NCI-H2171 treated with DMSO at 0.1 percent for 48 hours (cell line): ENCODE results near the gene TPTE2.
"Not testable (repeated sequence)": the region's sequence is repeated elsewhere in the genome, so short reads cannot be mapped to it uniquely, and the experiment has no call there.

Experiments
- DNase-seq: peaks from one replicate; lab custom pipeline; 2025; lab: John Stamatoyannopoulos, UW

Gene TPTE2

DNA sequence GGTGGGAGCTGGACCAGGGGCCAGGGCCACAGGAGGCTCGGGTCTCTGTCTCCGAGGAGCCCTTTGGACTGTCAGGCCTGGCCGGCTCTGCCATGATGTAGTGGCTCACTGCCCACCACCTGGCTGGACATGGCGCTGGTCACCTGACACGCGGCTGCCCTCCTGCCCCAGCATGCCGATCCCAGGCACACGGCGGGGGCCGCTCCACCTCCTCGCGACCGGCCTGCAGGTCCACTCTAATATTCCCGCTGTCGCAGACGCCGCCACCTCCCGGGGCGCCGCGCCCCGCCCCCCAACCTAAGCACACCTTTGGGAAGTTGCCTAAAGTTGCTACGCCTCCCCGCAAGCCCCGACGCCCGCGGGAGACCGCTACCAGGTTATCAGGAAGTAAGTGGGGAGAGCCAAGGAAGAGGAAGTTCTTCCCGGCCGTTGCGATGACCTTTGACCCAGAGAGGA lies at the start of gene TPTE2:
TPTE2 (minus strand) TSS at position 406 of the 456 bp plus-strand sequence. CDS start 58,298 bp downstream, outside the sequence.
- DNase-seq, result not testable (repeated sequence)

DNA sequence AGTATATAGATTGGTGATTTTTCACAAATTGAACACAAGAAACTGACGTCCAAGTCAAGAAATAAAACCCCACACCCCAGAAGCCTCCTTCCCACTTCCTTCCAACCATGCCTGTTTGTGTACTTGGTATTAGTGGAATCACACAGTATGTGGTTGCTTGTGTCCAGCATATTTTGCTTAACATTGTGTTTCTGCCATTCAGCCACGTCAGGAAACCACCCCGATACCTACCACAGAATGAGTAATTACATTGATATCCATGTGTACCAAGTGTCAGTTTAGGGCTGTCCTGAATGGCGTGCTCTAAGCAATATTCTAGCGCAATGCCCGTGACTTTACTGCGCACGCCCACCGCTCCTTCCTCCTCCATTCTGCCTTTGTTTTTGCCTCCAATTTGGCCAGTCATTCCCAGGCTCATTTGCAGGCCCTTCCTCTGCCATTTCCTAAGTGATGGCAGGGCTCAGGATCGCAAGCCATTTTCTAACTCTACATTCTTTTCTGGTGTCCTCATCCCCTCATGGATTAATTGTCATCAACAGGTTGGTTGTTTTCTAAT lies 46.3 kb upstream of the TPTE2 start:
- DNase-seq, result no peak

DNA sequence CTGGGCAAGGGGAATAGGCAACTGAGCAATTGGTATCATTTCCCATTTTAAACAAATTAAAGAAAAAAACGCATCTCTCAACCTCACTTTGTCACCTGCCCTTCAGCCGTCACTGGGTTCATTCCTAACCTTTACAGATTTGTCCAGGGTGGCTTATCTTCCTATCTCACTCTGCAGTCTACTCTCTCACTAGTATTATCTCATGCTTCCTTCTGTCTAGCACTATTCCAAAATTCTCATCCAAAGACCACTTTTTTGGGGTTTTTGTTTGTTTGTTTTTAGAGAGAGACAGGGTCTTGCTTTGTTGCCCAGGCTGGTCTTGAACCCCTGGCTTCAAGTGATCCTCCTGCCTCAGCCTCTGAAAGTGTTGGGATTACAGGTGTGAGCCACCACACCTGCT lies 45.4 kb upstream of the TPTE2 start:
- no peak for DNase-seq

DNA sequence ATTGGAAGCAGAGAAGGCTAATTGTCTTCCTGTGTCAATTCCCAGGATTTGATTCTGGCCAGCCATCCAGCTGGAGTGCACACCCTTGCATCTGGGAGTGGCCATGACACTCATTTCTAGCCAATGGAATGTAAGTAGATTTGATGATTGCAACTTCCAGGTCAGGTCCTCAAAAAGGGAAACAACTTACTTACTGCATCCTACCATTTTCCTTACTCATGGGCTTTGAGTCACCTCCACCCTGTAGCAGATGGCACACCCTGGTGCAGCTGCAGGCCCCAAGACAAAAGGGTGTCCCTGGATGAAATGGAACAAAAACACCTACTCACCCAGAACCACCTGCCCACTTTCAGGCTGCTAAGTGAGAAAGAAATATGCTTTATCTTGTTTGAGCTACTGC lies 44.8 kb upstream of the TPTE2 start:
- peak; percentile 7 for DNase-seq

DNA sequence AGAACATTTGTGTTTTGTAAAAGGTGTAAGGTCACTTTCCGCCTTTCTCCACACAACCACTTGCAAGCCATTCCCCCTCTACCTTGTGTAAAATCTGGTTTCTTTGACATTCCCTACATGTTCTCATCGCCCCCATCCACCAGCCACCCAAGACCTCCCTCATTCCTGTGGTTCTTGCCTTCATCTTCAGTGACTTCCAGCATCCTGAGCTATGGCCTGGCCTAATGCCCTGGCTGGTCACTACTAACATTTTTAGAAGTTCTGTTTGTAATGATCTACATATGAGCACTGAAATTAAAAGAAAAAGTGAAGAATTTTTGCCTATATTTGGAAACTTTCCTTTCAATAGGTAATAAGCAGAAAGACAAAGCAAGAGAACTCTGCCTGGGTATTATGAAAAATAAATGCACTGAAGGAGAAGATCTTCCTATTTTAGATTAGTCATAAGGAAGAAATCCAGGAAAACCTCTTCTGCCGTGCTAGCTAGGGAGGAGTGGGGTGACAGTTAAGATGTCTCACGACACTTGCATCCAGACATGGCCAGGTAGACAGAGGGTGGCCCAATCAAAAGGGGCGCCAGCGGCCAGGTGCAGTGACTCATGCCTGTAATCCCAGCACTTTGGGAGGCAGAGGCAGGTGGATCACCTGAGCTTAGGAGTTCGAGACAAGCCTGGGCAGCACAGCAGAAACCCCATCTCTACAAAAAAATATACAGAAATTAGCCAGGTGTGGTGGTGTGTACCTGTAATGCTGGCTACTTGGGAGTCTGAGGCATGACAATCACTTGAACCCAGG lies 44.0 kb upstream of the TPTE2 start:
- DNase-seq, result no peak

DNA sequence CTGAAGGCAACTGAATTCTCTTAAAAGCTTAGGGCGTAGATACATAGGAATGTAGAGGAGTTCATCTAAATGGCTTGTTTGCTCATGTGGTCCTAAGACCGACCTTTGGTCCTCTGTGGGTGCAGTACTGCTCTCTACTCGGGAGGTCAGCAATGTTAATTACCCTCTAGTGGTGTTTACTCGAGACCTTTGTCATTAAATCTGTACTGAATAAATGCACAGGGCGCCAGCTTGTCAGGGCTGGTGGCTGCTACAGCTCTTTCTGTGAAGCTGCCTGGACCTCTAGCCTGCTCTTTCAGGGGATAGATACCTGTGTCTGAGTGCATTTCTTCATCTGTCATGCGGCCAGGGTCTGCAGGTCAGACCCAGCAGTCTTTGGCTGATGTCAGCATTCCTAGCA lies 43.0 kb upstream of the TPTE2 start:
- DNase-seq, result no peak

DNA sequence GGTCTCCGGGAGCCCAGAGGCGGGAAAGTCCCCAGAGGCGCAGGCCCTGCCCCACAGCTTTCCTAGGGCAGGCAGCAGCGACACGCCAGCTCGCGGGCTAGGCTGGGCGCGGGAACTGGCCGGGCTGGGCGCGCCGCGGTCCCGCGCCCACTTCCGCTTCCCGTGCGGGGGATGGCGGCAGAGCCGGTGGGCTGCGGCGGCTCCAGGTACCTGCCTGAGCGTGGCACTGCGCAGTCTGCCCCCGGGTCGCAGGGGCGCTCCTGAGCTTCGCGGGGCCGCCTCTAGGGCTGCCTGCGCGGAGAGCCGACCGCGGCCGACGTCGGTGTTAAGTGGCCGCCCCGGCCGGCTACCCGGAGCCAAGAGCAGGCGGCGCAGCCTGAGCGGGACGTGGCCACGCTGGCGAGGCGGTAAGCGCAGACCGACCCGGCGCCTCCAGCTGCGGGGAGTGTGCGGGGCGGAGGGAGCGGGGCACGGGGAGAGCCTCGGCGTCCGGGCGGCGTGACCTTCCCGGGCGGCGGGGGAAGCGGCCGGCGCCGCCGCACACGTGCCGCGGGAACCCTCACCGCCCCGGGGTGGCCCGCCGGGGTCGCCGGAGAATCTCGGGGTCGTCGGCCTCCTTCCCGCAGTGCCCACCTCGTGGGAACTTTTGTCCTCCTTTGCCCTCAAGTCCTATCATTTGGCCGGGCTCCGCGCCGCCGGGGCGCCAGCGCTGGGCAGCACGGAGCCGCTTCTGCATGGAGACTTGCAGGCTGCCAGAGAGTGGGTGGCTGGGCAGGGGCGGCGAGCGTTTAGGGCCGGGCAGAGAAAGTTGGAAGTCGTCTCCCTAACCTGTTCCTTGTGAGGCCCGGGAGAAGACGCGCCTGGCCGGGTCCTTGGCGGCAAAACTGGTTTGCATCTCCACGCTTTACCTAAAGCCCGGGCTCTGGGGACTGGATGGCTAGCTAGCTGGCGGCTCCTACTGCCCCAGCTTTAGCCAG lies 40.7 kb upstream of the TPTE2 start:
- DNase-seq, result peak; percentile 26

DNA sequence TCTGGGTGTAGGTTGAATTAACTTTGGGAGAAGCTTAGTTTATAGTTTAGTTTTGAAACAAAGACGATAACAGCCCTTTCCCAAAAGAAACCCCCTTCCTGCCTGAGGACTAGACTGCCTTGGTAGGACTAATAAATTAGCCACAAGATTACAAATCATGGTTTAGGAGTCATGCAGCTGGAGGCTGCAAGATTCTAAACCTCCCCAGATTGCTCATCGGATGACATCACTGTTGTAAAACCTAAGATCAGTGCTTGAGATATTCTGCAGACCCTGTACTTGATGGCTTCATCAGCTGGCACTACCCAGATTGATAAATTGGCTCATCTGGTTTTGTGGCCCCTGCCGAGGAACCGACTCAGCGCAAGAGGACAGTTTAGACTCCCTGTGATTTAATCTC lies 36.2 kb upstream of the TPTE2 start:
- no peak for DNase-seq

DNA sequence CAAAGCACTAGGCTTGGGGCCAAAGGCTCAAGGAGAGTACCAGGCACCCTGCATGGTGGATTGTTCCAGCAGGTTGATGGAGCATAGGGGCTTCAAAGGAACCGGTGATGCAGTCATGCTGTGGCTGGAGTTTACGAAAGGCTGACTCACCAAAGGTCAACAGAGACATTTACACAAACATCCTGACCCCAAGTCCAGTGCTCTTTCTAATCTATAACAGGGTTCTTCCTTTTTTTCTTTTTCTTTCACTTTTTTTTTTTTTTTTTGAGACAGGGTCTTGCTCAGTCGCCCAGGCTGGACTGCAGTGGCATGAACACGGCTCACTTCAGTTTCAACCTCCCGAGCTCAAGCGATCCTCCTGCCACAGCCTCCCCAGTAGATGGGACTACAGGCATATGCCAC lies 35.6 kb upstream of the TPTE2 start:
- DNase-seq, result no peak

DNA sequence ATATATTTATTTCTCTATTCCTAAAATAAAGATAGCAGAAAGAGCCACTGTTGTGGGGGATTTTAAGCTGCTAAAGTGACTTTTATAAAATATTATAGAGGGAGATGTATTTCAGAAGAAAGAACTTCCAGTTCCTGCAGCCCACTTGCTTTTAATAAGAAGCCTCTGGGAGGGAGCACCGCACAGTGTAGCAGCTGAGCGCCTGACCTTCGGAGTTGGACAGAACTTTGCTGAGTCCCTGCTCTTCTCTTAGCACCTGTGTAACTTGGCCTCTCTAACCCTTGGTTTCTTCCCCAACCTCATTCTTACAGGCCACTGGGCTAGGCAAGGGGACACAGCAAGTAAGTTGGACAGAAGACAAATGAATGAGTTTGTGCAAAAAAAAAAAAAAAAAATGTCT lies 34.8 kb upstream of the TPTE2 start:
- no peak for DNase-seq

DNA sequence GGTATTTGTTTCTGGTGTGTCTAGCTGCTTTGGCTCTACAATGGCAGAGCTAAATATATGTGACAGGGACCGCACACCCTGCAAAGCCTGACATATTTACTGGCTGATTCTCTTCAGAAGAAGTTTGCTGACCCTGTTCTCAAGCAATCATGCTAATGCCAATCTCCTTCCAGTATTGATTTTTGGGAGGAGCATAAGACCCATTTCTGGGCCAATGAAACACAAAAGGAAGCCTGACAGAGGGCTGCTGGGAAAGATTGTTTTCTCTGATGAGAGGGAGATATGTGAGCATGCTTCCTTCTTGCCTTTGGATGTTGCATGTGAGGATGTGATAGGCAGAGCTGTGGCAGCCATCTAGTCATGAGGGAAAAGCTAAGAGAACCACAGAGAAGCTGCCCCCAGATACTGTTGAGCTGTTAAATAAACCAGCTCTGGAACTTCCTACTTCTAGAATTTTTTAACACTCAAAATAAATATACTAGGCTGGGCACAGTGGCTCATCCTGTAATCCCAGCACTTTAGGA lies 31.4 kb upstream of the TPTE2 start:
- DNase-seq, result no peak

DNA sequence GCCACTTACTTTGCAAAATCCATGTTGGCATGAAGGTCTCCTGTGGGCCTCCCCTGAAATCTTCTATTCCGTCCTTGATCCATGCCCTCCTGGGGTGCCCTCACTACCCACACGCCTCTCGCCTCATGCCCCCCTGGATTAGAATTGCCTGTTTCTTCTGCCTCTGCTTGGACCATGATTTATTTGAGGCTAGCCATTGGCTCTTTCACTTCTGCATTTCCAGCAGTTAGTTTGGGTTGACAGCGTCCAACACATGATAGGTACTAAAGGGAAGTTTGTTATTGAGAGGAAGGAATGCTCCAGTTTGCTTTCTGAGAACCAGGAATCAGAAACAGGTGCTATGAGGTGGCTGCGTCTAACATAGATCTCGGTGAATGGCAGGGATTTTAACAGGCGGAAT lies 30.5 kb upstream of the TPTE2 start:
- DNase-seq, result no peak

DNA sequence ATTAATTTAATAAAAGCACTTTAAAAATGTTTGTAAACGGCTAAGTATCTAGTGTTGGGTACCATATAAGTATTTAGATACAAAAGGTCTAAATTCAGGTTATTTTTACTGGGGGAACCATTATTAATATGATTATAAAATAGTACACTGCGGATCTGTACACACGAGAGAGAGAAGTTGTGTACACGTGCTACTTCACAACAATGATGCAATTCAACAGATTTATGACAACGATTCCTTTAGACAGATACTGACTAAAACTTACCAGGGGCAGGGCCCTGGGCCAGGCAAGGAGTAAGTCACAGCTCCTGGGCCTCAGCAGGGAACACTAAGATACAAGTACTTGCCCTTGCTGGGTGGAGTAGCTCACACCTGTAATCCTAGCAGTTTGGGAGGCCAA lies 29.1 kb upstream of the TPTE2 start:
- no peak for DNase-seq

DNA sequence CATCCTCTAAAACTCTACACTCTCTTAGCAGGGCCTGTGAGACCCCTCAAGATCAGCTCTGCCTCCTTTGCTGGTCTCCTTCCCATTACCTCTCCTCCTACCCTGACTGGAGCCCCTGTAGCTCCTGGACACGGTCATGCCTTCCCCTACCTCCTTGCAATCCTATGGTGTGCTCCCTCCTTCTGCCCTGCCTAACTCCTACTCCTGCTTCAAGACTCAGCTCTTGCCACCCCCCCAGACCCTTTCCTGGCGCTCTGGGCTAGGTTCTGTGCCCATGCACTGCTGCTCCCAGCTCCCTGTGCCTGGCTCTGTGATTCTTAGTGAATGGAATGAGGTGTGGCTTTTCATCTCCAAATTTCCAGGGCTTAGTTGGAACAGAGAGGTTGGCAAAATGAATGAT lies 28.0 kb upstream of the TPTE2 start:
- no peak for DNase-seq

DNA sequence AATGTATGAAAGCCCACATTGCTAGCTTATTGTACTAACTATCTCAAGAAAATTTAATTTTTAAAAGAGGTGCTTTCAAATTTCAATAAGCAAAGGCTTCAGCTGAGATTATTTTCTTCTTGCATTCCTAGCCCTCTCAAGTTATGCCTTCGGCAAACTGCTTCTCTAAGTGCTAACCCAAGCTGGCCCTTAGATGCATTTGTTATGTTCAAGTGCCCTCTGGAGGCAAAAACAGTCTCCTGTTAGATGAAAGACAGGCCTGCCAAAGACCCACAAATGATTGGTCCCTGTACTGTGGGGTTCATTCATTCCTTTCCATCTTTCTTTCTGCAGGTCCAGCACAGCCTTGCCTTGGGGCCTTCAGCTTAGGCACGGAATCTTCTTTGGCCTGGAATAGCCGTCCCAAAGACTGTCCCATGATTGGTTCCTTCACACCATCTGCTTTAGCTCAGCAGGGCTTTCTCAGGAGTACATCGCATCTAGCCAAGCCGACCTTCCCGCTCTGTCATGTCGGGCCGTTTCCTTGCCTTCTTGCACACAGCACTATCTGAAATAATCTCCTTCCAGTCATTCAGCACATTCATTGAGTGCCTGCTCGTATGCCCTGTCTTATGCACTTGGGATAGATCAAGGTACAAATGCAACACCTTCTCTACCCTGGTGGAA lies 26.4 kb upstream of the TPTE2 start:
- DNase-seq, result peak; percentile 1

DNA sequence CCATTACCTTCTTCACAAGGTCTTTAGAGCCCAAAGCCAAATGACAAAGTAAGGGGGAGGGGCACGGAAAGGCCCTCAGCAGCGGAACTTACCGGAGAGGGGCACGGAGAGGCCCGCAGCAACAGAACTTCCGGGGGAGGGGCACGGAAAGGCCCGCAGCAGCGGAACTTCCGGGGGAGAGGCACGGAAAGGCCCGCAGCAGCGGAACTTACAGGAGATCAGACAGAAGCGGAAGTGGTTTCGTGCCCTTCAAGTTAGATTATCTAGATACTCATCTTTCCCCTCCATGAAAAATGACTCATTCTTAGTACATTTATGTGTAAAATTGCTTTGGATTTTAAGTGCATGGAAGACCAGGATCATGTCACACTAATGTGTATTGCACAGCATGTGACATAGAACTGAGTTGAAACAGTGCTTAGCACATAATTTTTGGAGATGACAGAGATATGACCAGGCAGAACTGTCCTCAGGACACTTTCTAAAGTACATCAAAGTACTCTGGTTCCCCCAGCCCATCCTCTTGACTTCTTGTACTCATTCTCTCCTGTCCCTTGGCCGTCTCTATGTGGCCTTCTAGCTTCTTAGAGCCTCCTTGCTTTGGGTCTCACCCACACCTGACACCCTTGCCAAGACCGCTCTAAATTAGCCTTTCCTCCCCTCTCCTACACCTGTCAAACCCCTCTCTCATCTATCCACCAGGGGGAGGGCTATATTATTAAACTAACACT lies 25.7 kb upstream of the TPTE2 start:
- DNase-seq, result no peak

DNA sequence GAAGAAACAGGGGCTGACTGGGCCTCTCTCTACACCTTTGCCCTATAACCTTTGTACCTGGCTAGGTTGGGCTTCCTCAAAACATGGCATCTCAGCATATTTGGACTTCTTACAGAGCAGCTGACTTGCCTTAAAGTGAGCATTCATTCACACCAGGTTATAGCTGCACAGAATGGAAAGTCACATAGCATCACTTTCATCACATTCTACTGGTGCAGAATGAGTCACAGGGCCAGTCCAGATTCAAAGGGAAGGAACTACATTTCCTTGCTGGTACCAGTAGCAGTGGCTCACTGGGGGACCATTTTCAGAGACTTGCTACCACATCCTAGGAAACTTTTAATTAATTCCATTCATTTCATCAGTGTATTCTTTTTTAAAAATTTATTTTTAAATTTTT lies 20.3 kb upstream of the TPTE2 start:
- no peak for DNase-seq

DNA sequence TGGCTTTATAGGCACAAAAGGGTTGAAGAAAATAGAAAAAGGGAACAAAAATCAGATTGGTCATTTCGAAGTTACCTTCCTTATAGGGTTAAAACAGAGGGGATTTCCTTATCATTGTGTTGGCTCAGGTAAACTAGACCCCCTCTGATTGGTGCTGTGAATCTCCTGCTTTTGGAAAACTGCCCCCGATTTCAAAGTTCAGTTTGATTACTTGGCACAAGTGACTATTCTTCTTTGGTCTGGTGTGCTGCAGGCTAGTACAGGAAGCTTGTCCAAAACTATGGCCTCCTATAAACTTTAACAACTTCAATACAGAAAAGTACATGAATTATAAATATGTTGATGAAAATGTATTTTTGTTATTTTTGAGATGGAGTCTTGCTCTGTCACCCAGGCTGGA lies 13.9 kb upstream of the TPTE2 start:
- DNase-seq, result no peak

DNA sequence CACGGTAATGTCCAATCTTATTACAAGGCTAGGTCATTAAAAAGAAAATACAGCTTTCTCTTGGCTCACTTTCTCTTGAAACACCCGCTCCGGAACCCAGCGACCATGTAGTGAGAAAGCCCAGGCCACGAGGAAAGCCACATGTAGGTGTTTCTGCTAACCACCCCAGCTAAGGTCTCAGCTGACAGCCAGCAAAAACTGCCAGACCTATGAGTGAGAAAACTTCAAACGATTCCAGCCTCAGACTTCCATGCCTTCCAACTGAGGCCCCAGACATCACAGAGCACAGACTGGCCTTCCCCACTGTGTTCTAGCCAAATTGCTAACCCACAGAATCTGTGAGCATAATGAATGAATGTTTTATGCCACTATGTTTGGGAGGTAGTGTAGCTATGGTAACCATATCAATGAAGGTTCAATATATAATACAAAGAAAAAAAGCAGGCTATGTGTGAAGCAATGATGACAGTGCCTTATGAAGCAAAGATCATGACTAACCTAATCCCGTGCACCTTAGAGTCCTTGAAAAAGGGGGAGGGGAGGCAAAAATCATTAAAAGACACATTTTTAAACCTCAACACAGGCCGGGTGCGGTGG lies 11.9 kb upstream of the TPTE2 start:
- DNase-seq, result no peak

DNA sequence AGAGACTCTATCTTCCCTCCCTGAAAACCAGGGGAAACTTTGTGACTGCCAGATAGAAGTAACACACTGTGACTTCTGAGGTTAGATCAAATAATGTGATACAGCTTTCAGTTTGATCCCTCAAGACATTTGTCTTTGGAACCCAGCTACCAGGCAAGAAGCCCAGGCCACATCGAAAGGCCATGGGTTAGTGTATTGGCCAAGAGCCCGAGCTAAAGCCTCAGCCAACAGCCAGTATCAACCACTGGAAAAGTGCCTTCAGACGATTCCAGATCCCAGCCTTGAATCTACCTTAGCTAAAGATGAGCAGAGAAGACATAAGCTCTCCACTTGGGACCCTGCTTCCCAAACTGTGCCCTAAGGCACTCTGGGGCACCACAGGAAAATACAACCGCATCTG lies 10.9 kb upstream of the TPTE2 start:
- no peak for DNase-seq
